RCC 7860 (cell line): ENCODE results near the gene FRMD4A.

Experiments
- DNase-seq: peaks from one replicate; pipeline ENCODE4 v3.0.0-alpha.2; 2015; ENCODE audit warnings: low spot score
- FAIRE-seq: peaks from 2 replicates; lab custom pipeline; 2012; peaks lifted over from hg19 to GRCh38; lab: Jason Lieb, UNC

The FRMD4A gene

DNA sequence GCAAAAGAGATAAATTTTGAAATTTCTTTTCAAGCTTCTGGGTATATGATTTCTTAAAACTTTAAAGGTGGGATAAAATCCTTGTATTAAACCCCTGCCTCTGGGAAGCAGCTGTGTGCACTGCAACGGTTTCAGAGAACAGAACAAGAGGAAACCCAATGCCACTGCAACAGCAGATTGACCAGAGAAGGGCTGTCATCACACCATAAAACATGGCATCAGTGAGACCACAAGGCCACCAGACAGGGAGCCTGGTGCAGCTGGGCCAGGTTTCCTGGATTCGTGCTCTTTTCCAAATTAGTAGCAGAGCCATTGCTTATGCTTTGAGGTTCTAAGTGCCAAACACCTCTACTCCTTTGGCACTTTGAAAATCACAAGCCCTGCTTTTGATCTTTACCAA, 591.5 kb downstream of the FRMD4A start:
- FAIRE-seq (no peak), DNase-seq (no peak)

DNA sequence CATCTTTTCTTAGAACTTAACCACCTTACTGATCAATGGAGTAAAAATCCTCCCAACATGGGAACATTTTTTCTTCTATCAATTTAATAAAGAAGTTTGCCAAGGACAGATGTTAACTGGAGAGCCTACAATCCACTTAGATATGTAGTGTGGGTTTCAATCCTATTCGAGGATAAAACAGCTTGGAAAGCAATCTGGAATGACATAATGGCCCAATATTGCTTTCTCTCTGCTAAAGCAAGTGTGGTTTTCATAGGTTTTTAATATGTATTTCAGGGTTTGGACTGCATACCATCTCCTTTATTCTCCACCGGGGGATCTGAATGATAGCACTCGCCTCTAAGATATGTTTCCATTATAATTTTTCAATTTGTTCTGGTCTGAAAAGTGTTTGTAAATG, 594.2 kb downstream of the FRMD4A start:
- DNase-seq: no peak
- no peak for FAIRE-seq

DNA sequence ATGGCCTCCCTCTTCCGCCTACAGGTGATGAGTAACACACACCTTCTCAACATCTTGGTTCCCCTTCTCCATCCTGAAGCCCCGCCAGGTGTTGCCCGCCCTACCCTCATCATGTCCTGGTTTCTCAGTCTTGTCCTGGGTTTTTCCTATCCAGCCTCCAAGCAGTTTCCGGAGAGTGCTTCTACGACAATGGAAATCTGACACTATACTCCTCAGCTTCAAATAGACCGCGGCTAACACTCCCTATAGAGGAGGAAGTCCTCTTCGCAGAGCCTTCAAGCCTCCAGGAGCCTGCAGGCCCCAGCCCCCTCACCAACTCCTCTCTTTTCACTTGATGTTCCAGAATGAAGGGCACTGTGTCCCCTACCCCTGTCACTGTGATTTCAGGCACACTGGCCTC, 596.6 kb downstream of the FRMD4A start:
- DNase-seq (no peak), FAIRE-seq (no peak)

DNA sequence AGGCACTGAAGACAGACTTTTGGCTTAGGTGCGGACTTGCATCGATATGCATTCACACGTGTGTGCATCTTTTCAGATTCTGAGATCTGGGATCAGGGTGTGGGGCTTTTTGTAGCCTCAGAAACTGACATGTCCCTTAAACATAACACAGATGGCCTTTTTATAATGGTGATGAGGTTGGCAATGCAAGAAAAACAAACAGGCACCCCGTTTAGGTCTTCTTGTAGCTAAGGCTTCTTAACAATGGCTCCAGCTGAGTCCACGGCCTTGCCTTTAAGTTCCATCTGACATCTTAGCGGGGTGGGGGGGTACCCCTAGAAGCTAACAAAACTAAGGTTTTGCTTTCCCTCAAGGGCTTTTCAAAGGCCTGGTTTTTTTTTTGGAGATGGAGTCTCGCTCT, 597.7 kb downstream of the FRMD4A start:
- FAIRE-seq: no peak
- no peak for DNase-seq

DNA sequence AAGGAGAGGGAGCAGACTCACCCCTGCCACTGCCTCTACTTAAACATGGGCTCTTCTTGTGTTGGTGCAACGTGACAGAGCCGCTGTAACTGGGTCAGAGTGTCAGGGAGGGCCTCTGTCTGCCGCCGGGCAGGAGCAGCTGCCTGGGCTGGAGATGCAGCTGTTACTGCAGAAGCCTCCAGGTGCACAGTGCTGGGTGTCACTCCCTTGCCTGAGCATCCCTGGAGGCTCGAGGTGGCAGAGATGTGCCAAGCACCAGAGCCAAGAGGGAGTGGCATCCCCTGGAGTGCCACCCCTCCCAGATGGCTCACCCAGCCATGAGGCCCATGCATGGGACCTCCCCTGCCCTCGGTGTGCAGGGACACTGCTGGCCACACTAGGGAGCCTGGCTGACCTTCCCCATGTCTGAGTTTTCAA, 598.3 kb downstream of the FRMD4A start:
- DNase-seq (no peak), FAIRE-seq (no peak)

DNA sequence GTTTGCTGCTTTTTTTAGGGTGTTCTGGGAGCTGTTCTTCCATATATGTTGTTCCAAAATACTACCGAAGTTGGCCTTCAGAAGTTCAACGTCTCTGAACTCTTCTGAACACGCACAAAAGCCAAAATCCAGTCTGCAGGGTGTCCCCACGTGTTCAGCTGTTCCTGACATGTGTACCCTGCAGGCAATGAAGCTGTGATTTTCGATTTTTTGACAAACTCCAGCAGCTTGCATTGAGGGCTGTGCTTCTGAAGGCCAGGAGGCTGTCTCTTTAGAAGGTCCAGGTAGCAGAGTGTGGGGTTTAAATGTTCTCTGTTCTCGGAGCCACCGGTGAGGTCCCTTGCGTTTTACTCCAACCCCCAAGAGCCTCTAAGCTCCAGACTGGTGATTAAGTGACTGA, 598.9 kb downstream of the FRMD4A start:
- DNase-seq (no peak), FAIRE-seq (no peak)

DNA sequence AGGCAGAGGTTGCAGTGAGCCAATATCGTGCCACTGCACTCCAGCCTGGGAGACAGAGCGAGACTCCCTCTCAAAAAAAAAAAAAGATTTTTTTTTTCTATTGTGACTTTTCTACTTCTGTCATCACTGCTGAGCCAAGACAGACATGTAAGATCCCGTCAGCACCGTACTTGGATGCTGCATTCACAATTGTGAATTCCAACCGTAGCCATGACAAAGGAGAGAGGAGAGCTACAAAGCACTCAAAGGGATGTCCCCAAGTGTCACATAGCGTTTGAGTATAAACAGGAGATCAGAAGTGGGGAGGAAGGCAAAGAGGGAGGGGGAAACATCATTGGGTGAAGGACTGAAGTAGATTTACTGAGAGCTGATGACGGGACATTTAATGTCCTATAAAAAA, 599.8 kb downstream of the FRMD4A start:
- DNase-seq: no peak
- no peak for FAIRE-seq

DNA sequence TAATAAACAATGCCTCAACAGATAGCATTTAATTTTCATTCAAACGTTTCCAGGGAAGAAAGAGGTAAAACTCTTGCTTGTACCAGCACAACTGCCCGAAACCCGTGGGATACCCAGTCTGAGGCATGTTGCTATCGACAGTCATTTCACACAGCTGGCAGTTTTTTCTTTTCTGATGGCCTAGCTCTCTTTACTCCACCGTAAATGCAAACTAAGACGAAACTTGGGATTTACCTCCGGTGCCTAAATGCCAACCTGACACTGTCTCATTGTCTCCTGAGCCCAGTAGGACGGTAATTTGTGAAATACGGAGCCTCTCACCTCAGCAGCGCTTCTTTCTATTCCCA, 600.4 kb downstream of the FRMD4A start:
- DNase-seq: no peak
- no peak for FAIRE-seq

DNA sequence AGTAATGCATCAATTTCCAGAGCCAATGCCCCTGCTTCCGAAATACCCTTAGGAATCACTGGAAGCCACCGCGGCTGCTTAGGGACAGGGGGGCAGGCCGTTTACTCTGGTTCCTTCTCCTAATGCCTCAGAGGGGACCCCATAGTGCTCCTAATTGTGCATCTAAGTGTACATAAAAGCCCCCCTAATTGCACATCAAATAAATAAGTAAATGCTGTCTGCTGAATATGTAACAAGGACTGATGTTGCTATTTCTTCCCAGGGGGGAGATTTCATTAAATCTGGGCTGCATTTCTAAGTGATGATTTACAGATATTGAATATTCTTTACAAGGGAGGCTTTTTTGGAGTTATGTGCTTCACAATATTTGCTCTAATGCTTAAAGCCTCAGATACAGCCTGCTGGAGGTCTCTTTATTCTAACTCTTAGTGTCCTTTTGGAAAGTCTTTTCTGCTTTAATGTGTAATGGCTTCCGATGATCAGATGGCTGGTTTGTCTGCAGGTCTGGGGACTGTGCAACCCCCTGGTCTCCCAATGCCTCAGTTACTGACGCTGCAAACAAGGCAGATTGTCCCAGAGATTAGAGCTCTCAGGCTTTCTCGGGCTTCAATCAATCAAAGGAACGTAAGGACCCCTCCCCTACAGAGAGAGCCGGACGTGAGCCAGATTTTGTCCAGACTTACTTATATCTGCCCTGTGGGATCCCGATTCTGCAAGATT, 601.0 kb downstream of the FRMD4A start:
- FAIRE-seq: no peak
- no peak for DNase-seq

DNA sequence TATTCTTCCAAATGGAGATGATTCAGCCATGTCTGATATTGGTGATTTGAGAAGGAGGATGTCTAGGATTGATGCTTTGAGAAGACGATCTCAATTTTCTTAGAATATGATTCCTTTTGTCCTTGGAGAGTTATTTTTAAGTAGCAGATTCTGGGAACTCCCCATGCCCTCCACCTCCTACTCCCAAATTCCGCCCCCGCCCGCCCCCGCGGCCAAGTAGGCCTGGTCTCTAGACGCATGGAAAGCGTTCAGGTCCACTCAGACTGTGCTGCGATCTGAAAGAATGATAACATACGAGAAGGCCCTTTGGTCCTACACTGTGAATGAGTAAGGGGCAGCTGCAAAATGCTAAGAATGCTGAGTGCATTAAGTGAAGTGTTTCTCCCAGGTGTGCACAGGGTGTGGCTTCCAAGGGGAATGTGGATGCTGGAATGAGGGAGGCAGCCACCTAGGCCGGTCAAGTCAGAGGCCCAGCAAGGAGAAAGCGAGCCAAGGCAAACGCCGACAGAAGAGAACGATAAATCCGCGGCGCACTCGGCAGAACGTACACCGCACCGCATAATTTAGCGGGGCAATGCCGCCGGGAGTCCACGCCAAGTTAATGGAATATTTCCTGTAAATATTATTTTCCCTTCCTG, 601.7 kb downstream of the FRMD4A start:
- DNase-seq: no peak
- FAIRE-seq: no peak

DNA sequence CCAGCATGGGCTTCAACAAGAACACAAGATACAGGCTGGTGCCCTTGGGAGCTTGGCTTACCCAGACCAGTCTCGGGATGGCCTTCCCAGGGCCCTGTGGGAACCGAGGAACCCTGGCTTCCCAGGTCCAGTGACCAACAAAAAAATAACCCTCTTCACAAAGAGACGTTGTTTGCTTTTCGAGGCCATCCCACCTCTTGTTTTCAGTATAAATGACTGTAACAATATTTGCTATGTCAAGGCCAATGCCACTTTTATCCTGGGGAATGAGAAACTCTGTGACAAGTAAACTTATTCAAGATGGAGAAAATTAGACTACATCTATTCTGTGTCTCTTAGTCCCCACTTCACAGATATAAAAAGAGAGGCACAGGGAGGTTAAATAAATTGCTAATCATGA, 605.1 kb downstream of the FRMD4A start:
- no peak for DNase-seq
- FAIRE-seq: no peak

DNA sequence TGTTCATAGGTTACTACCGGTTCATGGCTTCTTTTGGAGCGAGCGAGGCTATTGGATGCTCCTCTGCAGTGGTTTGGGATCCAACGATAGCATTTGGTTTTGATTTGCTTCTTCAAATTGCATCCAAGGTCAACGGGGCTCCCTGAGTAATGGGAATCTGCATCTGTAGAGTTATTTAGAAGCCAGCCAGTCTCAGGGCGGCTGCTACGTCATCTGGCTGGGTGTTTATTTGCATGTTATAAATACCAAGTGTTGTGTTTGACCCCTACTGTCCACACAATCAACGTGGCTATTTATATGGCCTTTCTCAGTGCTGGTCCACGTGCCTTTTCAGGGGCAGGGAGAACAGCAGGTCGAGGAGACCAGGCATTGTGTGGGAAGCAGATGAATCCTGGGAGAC, 606.2 kb downstream of the FRMD4A start:
- no peak for FAIRE-seq
- no peak for DNase-seq

DNA sequence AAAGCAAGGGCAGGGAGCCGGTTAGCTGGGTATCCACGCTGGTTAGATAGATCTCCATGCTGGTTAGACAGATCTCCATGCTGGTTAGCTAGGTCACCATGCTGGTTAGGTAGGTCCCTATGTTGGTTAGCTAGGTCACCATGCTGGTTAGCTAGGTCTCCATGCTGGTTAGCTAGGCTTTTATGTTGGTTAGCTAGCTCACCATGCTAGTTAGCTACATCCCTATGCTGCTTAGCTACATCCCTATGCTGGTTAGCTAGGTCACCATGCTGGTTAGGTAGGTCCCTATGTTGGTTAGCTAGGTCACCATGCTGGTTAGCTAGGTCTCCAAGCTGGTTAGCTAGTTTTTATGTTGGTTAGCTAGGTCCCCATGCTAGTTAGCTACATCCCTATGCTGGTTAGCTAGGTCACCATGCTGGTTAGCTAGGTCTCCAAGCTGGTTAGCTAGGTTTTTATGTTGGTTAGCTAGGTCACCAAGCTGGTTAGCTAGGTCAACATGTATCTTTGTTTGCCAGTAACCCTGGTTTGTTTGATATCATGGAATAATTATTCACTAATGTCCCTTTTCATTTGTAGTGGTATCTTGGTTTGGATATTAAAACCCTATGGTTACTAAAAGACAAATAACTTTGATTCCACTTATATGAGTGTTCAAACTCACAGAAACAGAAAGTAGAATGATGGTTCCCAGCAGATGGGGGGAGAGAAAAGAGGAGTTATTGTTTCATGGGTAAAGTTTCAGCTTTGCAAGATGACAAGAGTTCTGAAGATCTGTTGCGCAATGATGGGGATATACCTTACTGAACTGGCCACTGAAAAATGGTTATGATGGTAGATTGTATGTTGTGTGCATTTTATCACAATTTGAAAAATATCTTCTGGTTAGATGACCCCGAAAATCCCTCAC, 607.7 kb downstream of the FRMD4A start:
- FAIRE-seq (peak; percentile 55), DNase-seq (peak; percentile 6)

DNA sequence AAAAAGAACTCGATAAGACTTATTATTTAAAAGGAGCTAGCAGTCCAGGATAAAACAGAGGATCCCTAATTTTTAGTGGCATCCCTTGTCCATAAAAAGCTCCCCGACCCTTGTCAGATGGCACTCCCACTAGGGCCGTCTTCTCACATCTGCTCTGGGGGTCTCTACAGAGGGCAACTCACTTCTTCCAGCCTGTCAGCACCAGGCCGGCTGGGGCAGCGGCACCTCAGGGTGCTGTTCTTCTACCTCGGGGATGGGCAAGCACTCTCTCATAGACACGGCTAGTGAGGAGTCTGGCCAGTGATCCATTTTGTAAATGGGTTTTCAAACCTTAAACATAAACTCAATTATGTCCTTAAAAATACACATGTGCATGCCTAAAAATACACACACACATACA, 609.2 kb downstream of the FRMD4A start:
- DNase-seq (no peak), FAIRE-seq (no peak)

DNA sequence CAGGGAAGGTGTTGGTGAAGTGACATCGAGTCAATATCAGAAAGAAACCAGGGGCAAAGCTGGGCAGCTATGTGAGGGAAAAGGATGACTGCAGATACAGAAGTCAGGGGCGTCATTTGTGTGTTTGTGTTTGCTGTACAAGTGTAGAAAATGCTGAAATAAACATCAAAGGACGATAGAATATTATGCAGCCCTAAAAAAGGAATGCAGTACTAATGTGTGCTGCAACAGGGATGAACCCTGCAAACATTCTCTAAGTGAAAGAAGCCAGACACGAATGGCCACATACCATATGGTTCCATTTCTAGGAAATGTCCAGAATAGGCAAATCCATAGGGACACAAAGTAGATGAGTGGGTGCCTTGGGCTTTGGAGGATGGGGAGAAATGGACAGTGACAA, 610.0 kb downstream of the FRMD4A start:
- FAIRE-seq: no peak

DNA sequence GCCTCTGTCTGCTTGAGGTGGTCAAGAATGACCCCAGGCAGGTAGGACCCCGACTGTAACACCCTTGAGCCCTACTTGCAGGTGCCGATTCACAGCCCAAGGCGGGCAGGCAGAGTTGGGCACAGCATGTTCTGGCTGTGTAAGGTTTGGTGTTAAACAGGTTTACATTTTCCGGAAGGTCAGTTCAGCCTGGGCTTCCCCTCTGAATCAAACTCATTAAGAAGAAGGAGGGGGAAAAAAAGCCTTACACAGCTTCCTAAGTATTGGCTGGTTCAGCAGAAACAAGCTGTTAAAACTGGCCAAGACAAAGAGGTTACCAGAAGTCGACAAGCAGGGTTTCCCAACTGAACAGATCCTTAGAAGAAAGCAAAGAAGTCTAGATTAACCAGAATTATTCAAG, 611.3 kb downstream of the FRMD4A start:
- FAIRE-seq (no peak), DNase-seq (no peak)

More for the DNA sequence above, 610.0 kb downstream of the FRMD4A start:
- DNase-seq: no peak

DNA sequence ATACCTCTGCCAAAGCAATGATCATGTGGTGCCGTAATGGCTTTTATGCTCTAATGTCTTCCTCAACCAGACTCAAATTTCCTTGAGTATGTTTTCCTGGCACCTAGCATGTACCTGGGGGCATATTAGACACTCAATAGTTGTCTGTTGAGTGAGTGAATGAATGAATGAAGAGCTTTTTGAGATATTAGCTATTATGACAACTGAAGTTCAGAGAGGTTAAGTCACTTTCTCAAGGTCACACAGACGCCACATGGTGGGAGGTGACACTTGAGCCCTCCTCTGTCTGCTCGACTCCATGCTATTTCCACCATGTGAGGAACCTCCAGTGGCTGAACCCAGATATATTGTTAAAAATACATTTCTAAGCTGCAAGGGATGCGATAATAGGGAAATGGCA, 611.9 kb downstream of the FRMD4A start:
- DNase-seq (no peak), FAIRE-seq (no peak)

DNA sequence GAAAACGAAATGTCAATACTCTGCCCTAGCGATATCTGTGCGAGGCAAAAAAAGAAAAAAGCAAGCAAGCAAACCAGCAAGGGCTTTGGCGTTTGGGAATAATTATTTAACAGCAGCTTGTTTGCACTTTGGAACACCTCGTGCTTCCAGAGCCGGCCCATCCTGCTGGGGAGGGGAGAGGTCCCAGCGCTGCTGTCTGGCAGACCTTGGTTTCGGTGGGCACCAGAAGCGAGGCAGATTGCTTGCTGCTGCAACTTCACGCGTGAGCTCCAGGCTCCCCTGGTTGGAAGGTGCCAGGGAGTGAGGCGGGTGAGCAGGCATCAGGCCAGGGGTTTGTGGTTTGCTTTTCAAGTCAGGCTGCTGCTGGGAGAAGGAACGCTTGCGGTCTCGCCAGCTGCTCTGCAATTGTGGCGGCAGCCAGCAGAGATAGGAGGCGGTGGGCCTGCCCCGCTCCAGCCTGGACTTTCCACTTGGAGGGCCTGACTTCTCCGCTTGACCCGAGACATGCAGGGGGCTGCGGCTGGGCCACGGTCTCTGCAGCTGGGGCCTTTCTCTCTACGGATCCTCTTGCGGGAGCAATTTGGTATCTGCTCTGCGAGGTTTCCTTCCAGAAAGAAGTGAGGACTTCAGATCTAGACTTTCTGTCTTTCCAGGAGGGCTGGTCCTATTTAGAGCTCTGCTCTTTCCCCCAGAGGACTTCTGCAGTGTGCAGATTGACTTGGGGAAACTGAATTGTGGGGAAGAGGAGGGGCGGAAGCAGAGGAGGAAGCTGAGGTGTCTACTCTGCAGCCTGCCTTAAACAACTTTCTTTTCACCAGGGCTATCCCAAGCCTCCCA, 612.6 kb downstream of the FRMD4A start:
- DNase-seq (peak; percentile 79), FAIRE-seq (peak; percentile 86)

DNA sequence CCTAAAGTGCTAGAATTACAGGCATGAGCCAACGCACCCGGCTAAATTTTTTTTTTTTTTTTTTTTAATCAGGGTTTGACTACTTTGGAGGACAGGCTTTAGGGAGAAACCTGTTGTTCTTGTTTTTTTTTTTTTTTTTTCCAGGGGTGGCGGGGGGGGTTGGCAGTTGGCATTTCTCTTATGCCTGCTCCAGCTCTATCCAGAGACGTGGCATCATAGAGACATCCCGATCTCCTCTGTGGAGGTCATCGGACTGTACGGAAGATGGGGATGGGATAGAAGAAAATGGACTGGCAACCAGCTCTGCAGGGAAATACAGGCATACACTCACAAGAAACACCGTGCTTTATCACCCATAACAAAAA, 613.2 kb downstream of the FRMD4A start:
- no peak for FAIRE-seq

DNA sequence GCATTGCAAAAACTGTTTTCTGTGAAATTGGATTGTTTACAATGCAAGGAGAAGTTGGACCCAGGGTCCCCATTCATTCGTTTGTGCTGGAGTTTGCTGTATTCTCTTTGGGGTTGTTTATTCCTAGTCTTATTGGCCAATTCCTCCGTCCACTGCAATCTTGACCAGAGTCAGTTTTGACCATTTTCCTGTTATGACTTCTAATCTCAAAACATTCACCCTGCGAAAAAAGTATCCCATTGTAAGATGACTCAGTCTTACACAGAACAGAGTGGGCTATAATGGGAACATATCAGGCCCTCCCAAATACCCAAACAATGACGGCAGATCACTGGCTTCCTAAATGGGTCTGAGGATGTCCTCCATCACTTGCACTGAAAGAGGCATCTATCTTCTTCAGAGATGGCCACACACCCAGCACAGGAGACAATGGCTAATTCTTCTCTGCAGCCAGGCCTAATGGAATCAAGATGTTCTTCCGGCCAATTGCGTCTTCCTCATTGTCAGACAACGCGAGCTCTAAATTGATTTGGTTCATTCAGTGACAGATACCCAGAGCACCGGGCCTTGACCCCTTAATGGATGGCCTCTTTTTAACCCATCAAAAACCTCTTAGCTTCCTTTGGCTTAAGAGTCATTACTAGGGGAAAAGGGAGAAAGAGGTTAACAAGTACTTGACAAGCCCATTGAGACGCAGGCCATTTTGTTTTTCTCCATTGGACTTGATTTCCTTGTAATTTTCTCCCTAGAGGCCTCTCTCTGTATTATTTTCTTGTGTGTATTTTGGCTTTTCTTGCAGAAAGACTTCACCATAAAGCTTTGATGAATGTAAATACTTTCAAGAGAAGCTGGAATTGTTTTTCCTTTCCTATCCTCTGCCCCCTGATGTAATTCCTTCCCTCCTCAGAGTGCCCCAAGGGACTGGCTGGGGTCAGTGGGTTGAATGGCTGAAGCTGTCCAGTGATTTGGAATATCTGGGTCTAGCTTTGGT, 614.3 kb downstream of the FRMD4A start:
- DNase-seq (no peak), FAIRE-seq (no peak)

More for the DNA sequence above, 613.2 kb downstream of the FRMD4A start:
- no peak for DNase-seq
